K562 (cell line): ENCODE measurements around the gene HAPLN2. TPM values are rescaled to one million over a fixed set of nuclear protein-coding genes. Genes with fewer than 3 reads are reported as not detected.

ENCODE experiments used
- CHCHD3 ChIP-seq: fragments of 250-450 bp; sonication (Bioruptor Pico); IDR thresholded peaks from 2 replicates; pipeline ENCODE4 v2.1.2; 2022; ENCODE audit warnings: mild to moderate bottlenecking
- GABPB2 ChIP-seq: fragments of 250-450 bp; sonication (Bioruptor Pico); conservative IDR thresholded peaks from 2 replicates; pipeline ENCODE4 v1.5.1; 2021; ENCODE audit warnings: mild to moderate bottlenecking
- HDAC2 ChIP-seq: fragments of 450-650 bp; IDR thresholded peaks from 2 replicates; pipeline ENCODE4 v1.6.1; 2016; ENCODE audit warnings: mild to moderate bottlenecking
- MYBL2 ChIP-seq, 2 experiments: fragments of 450-650 bp in 1 of 2; sonication (generic) in 1 of 2; formaldehyde crosslinking in 1 of 2; IDR thresholded peaks; 2 replicates each; pipeline versions ENCODE4 v1.6.1 to v1.8.1; 2017 to 2022; ENCODE audit warnings: borderline replicate concordance in 1 of 2, inconsistent platforms in 1 of 2, low read depth in 1 of 2, mild to moderate bottlenecking in 1 of 2, missing genetic modification reagents in 1 of 2, moderate library complexity in 1 of 2
- SAFB ChIP-seq: fragments of 200-400 bp; formaldehyde crosslinking; IDR thresholded peaks from 2 replicates; pipeline ENCODE4 v1.6.1; 2017; ENCODE audit warnings: low read depth, low read length, borderline replicate concordance
- SAP30 ChIP-seq: fragments of 200-600 bp; sonication (generic); IDR thresholded peaks from 2 replicates; pipeline ENCODE4 v1.6.1; 2012; ENCODE audit warnings: borderline replicate concordance, low read depth, mild to moderate bottlenecking, moderate library complexity, low read length, control low read depth, inconsistent platforms; ENCODE audit not compliant: insufficient read depth, poor library complexity, severe bottlenecking
- ZFPM2 ChIP-seq: fragments of 250-450 bp; sonication (Bioruptor Pico); IDR thresholded peaks from 2 replicates; pipeline ENCODE4 v1.5.1; 2022; ENCODE audit warnings: mild to moderate bottlenecking
- ZNF174 ChIP-seq: fragments of 250-450 bp; sonication (Bioruptor Pico); IDR thresholded peaks from 2 replicates; pipeline ENCODE4 v1.4.0; 2020; ENCODE audit warnings: mild to moderate bottlenecking
- ZNF263 ChIP-seq: sonication (generic); formaldehyde crosslinking; IDR thresholded peaks from 2 replicates; pipeline ENCODE4 v1.8.0; 2022; ENCODE audit warnings: mild to moderate bottlenecking, missing genetic modification reagents, borderline replicate concordance
- polyA plus RNA-seq, 8 experiments: library from polyadenylated mRNA; depleted of rRNA in 4 of 8; stranded (reverse) in 5 of 8; unstranded in 3 of 8; fragments of >200 nt; fragmentation: Nextera tagmentation in 2 of 8; fragmentation: Illumina TruSeq in 1 of 8; extraction: Ambion mirVana in 2 of 8; extraction: Trizol in 1 of 8; gene quantifications; 2 replicates each; pipeline versions ENCODE4 v1.2.1 to v1.2.3, GENCODE V29; 2011 to 2014; ENCODE audit warnings: inconsistent platforms in 1 of 8, missing spikeins in 1 of 8
- total RNA-seq, 7 experiments: library from RNA; depleted of rRNA in 6 of 7; stranded (reverse); fragments of >200 nt in 6 of 7; fragmentation: Illumina TruSeq in 2 of 7; extraction: Trizol in 2 of 7; gene quantifications; 2 replicates each; pipeline versions ENCODE4 v1.2.1 to v1.2.3, GENCODE V29; 2011 to 2021; ENCODE audit warnings: low replicate concordance in 1 of 7
- TF ChIP-seq, protein P1 (sequence below): fragments of 250-450 bp; sonication (Bioruptor Pico); IDR thresholded peaks from 2 replicates; pipeline ENCODE4 v1.4.0; 2020
- TF ChIP-seq, protein P2 (sequence below): fragments of 250-450 bp; sonication (Bioruptor Pico); IDR thresholded peaks from 2 replicates; pipeline ENCODE4 v1.5.1; 2021; ENCODE audit warnings: mild to moderate bottlenecking
- TF ChIP-seq, protein P3 (sequence below): sonication (generic); formaldehyde crosslinking; IDR thresholded peaks from 2 replicates; pipeline ENCODE4 v1.8.1; 2023; ENCODE audit warnings: mild to moderate bottlenecking, missing genetic modification reagents
- TF ChIP-seq, protein P4 (sequence below): fragments of 450-650 bp; formaldehyde crosslinking; IDR thresholded peaks from 2 replicates; pipeline ENCODE4 v1.4.0; 2022; ENCODE audit warnings: mild to moderate bottlenecking, moderate library complexity
- TF ChIP-seq, protein P5 (sequence below): fragments of 250-450 bp; sonication (Bioruptor Pico); IDR thresholded peaks from 2 replicates; pipeline ENCODE4 v1.5.0; 2021

Gene HAPLN2
- total and polyA plus RNA-seq, 9 of the 15 experiments (the other 6 are each of a cell fraction or from before 2014, with no cell fraction given) = 0.14 to 5.2 (median 3.8) TPM; not detected in 4

DNA sequence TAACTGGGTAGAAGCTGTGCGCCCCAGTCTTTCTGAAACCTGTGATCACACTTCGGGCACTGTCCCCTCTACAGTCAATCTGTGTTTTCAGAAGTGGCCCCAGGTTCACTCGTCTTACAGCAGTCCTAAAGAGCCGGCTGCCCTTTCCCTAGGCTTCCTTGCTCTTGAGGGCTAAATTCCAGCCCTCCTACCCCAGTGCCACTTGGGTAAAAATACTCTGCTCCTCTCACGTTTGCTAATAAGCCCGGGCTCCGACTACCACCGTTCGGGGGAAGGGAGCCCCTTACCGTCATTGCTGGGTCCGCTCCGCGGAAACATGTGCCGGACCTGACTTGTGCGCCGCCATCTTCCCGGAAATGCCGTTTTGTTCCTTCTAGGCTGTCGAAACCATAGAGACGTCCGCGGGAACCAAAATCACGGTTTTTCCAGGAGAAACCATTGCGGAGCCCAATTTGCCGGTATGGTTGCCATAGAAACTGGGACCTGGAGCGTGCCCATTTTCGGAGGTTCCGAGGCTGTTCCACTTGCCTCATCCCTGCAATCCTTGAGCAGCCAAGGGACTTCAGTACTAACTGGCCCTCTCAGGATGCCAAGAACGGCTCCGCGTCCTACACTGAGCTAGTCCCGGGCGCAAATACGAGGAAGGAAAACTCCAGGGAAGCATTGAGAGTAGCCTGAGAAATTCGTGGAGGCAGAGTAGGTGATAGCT, 17.9 kb upstream of the HAPLN2 start, which contains the start of gene GPATCH4 (continued):
- no peak for TF ChIP-seq MYBL2 (IDR thresholded peaks at IDR 0.05; ENCODE audit: low read depth)
- TF ChIP-seq MYBL2 (CRISPR knock-in tag; IDR thresholded peaks at IDR 0.05; ENCODE audit: borderline replicate concordance) = no peak
- peak; percentile 100 for TF ChIP-seq SAP30
- no peak for TF ChIP-seq ZNF174 (CRISPR knock-in tag)
- TF ChIP-seq ZNF263 (CRISPR knock-in tag) = no peak
- TF ChIP-seq, protein P1, sequence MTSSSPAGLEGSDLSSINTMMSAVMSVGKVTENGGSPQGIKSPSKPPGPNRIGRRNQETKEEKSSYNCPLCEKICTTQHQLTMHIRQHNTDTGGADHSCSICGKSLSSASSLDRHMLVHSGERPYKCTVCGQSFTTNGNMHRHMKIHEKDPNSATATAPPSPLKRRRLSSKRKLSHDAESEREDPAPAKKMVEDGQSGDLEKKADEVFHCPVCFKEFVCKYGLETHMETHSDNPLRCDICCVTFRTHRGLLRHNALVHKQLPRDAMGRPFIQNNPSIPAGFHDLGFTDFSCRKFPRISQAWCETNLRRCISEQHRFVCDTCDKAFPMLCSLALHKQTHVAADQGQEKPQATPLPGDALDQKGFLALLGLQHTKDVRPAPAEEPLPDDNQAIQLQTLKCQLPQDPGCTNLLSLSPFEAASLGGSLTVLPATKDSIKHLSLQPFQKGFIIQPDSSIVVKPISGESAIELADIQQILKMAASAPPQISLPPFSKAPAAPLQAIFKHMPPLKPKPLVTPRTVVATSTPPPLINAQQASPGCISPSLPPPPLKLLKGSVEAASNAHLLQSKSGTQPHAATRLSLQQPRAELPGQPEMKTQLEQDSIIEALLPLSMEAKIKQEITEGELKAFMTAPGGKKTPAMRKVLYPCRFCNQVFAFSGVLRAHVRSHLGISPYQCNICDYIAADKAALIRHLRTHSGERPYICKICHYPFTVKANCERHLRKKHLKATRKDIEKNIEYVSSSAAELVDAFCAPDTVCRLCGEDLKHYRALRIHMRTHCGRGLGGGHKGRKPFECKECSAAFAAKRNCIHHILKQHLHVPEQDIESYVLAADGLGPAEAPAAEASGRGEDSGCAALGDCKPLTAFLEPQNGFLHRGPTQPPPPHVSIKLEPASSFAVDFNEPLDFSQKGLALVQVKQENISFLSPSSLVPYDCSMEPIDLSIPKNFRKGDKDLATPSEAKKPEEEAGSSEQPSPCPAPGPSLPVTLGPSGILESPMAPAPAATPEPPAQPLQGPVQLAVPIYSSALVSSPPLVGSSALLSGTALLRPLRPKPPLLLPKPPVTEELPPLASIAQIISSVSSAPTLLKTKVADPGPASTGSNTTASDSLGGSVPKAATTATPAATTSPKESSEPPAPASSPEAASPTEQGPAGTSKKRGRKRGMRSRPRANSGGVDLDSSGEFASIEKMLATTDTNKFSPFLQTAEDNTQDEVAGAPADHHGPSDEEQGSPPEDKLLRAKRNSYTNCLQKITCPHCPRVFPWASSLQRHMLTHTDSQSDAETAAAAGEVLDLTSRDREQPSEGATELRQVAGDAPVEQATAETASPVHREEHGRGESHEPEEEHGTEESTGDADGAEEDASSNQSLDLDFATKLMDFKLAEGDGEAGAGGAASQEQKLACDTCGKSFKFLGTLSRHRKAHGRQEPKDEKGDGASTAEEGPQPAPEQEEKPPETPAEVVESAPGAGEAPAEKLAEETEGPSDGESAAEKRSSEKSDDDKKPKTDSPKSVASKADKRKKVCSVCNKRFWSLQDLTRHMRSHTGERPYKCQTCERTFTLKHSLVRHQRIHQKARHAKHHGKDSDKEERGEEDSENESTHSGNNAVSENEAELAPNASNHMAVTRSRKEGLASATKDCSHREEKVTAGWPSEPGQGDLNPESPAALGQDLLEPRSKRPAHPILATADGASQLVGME (CRISPR knock-in tag) = 0 out of 2 replicates have a peak, but pooled peaks have one; percentile 51
- no peak for TF ChIP-seq GABPB2
- TF ChIP-seq, protein P2, sequence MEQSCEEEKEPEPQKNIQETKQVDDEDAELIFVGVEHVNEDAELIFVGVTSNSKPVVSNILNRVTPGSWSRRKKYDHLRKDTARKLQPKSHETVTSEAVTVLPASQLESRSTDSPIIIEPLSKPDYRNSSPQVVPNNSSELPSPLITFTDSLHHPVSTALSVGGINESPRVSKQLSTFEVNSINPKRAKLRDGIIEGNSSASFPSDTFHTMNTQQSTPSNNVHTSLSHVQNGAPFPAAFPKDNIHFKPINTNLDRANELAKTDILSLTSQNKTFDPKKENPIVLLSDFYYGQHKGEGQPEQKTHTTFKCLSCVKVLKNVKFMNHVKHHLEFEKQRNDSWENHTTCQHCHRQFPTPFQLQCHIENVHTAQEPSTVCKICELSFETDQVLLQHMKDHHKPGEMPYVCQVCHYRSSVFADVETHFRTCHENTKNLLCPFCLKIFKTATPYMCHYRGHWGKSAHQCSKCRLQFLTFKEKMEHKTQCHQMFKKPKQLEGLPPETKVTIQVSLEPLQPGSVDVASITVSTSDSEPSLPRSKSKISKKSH (CRISPR knock-in tag) = no peak
- TF ChIP-seq HDAC2 = peak; percentile 99
- no peak for TF ChIP-seq ZFPM2
- TF ChIP-seq, protein P3, sequence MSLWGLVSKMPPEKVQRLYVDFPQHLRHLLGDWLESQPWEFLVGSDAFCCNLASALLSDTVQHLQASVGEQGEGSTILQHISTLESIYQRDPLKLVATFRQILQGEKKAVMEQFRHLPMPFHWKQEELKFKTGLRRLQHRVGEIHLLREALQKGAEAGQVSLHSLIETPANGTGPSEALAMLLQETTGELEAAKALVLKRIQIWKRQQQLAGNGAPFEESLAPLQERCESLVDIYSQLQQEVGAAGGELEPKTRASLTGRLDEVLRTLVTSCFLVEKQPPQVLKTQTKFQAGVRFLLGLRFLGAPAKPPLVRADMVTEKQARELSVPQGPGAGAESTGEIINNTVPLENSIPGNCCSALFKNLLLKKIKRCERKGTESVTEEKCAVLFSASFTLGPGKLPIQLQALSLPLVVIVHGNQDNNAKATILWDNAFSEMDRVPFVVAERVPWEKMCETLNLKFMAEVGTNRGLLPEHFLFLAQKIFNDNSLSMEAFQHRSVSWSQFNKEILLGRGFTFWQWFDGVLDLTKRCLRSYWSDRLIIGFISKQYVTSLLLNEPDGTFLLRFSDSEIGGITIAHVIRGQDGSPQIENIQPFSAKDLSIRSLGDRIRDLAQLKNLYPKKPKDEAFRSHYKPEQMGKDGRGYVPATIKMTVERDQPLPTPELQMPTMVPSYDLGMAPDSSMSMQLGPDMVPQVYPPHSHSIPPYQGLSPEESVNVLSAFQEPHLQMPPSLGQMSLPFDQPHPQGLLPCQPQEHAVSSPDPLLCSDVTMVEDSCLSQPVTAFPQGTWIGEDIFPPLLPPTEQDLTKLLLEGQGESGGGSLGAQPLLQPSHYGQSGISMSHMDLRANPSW (CRISPR knock-in tag) = no peak
- TF ChIP-seq, protein P4, sequence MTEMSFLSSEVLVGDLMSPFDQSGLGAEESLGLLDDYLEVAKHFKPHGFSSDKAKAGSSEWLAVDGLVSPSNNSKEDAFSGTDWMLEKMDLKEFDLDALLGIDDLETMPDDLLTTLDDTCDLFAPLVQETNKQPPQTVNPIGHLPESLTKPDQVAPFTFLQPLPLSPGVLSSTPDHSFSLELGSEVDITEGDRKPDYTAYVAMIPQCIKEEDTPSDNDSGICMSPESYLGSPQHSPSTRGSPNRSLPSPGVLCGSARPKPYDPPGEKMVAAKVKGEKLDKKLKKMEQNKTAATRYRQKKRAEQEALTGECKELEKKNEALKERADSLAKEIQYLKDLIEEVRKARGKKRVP = no peak
- TF ChIP-seq CHCHD3 (CRISPR knock-in tag) = no peak
- TF ChIP-seq SAFB = no peak
- TF ChIP-seq, protein P5, sequence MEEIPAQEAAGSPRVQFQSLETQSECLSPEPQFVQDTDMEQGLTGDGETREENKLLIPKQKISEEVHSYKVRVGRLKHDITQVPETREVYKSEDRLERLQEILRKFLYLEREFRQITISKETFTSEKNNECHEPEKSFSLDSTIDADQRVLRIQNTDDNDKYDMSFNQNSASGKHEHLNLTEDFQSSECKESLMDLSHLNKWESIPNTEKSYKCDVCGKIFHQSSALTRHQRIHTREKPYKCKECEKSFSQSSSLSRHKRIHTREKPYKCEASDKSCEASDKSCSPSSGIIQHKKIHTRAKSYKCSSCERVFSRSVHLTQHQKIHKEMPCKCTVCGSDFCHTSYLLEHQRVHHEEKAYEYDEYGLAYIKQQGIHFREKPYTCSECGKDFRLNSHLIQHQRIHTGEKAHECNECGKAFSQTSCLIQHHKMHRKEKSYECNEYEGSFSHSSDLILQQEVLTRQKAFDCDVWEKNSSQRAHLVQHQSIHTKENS = no peak
